ENCODE results near the gene FOXN4. TPM values are rescaled to one million over a fixed set of nuclear protein-coding genes. Genes with fewer than 3 reads are reported as not detected.
"Not testable (repeated sequence)": the region's sequence is repeated elsewhere in the genome, so short reads cannot be mapped to it uniquely, and the experiment has no call there.

The FOXN4 gene
- total RNA-seq, 1 donor from 2014 or later: 0.61 TPM

DNA sequence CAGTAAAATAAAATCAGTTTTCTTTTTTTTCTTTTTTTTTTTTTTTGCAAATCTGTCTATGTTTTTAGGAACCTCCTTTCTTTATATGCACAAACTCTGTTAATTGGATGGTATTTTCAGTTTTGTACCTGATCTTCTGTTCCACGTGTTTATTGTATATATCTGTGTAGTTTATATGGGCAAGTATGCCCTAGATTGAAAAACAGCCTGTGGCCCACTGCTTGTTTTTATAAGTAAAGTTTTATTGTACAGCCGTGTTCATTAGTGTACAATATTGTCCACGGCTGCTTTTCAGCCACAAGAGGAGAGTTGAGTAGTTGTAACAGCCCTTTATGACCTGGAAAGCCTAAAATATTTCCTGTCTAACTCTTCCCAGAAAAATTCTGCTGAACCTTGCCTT is 19.9 kb upstream of the FOXN4 start:
- no peaks in the 10 kb centered on the region for H3K27me3 Mint-ChIP-seq (ENCODE audit: unreplicated experiment)
- H3K4me1 Mint-ChIP-seq (ENCODE audit: low read depth, unreplicated experiment): peaks cover 19% of the 10 kb centered on the region
- H3K36me3 Mint-ChIP-seq (ENCODE audit: unreplicated experiment): no peaks in the 10 kb centered on the region
- H3K27ac Mint-ChIP-seq (ENCODE audit: unreplicated experiment): no peak overlapping the region
- TF ChIP-seq CTCF (IDR thresholded peaks at IDR 0.05; ENCODE audit: partially characterized antibody, unreplicated experiment): no peak
- no peak overlapping the region for H3K4me3 Mint-ChIP-seq (ENCODE audit: unreplicated experiment)
- no peak for DNase-seq
- H3K9me3 Mint-ChIP-seq (ENCODE audit: unreplicated experiment): no peaks in the 10 kb centered on the region

DNA sequence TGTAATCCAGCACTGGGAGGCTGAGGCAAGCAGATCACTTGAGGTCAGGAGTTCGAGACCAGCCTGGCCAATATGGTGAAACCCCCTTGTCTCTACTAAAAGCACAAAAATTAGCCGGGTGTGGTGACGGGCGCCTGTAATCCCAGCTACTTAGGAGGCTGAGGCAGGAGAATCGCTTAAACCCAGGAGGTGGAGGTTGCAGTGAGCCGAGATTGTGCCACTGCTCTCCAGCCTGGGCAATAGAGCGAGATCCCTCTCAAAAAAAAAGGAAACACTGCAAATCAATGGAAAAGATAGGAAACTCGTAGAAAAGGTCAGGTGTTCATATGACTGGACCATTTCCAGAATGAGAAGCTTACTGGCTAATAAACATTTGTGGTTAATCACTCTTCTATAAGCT is 12.2 kb upstream of the FOXN4 start:
- not testable (repeated sequence) for H3K27me3 Mint-ChIP-seq (ENCODE audit: unreplicated experiment); H3K9me3 Mint-ChIP-seq (ENCODE audit: unreplicated experiment); H3K36me3 Mint-ChIP-seq (ENCODE audit: unreplicated experiment); H3K4me1 Mint-ChIP-seq (ENCODE audit: low read depth, unreplicated experiment); H3K27ac Mint-ChIP-seq (ENCODE audit: unreplicated experiment); H3K4me3 Mint-ChIP-seq (ENCODE audit: unreplicated experiment); DNase-seq

GRCh38 chr12:109310247-109311125 is 1.4 kb upstream of the FOXN4 start:
- no peak for TF ChIP-seq CTCF (IDR thresholded peaks at IDR 0.05; ENCODE audit: partially characterized antibody, unreplicated experiment)
- peaks cover 7% of the 10 kb centered on the region for H3K9me3 Mint-ChIP-seq (ENCODE audit: unreplicated experiment)
- peak overlapping the region; percentile 81 for H3K4me3 Mint-ChIP-seq (ENCODE audit: unreplicated experiment)
- H3K36me3 Mint-ChIP-seq (ENCODE audit: unreplicated experiment): no peaks in the 10 kb centered on the region
- DNase-seq: no peak
- H3K4me1 Mint-ChIP-seq (ENCODE audit: low read depth, unreplicated experiment): peaks cover 6% of the 10 kb centered on the region
- H3K27ac Mint-ChIP-seq (ENCODE audit: unreplicated experiment): no peak overlapping the region
- H3K27me3 Mint-ChIP-seq (ENCODE audit: unreplicated experiment): peaks cover 13% of the 10 kb centered on the region

- Mint-ChIP-seq H3K27ac (ENCODE audit: unreplicated experiment) (no peak overlapping the region), H3K9me3 (ENCODE audit: unreplicated experiment) (peaks cover 8% of the 10 kb centered on the region), H3K4me3 (ENCODE audit: unreplicated experiment) (peak overlapping the region; percentile 96), H3K27me3 (ENCODE audit: unreplicated experiment) (peaks cover 13% of the 10 kb centered on the region), H3K36me3 (ENCODE audit: unreplicated experiment) (no peaks in the 10 kb centered on the region), H3K4me1 (ENCODE audit: low read depth, unreplicated experiment) (peaks cover 6% of the 10 kb centered on the region)
- DNase-seq: no peak
- TF ChIP-seq CTCF (IDR thresholded peaks at IDR 0.05; ENCODE audit: partially characterized antibody, unreplicated experiment): no peak
Observed at GRCh38 chr12:109309381-109310246, 530 bp upstream of the FOXN4 start.

GRCh38 chr12:109307051-109307450 is 2.0 kb downstream of the FOXN4 start:
- Mint-ChIP-seq H3K27ac (ENCODE audit: unreplicated experiment) (no peak overlapping the region), H3K4me3 (ENCODE audit: unreplicated experiment) (no peak overlapping the region), H3K36me3 (ENCODE audit: unreplicated experiment) (no peaks in the 10 kb centered on the region), H3K9me3 (ENCODE audit: unreplicated experiment) (peaks cover 9% of the 10 kb centered on the region), H3K27me3 (ENCODE audit: unreplicated experiment) (peaks cover 13% of the 10 kb centered on the region), H3K4me1 (ENCODE audit: low read depth, unreplicated experiment) (peaks cover 9% of the 10 kb centered on the region)
- no peak for DNase-seq
- TF ChIP-seq CTCF (IDR thresholded peaks at IDR 0.05; ENCODE audit: partially characterized antibody, unreplicated experiment): no peak

All from glutamatergic neuron (in vitro differentiated cells).